K562 (cell line): ENCODE measurements around the gene SDS. TPM values are rescaled to one million over a fixed set of nuclear protein-coding genes. Genes with fewer than 3 reads are reported as not detected.
A peak's percentile ranks its signal among the peaks of the same experiment; 100 is the strongest.

ENCODE experiments used
- CREB1 ChIP-seq, 2 experiments: sonication (generic) in 1 of 2; formaldehyde crosslinking in 1 of 2; IDR thresholded peaks; 2 replicates each; pipeline versions ENCODE4 v1.6.1 to v1.8.0; 2012 to 2022; ENCODE audit warnings: inconsistent platforms in 1 of 2, mild to moderate bottlenecking in 1 of 2, missing genetic modification reagents in 1 of 2, moderate library complexity in 1 of 2
- CREB3L1 ChIP-seq: fragments of 450-650 bp; IDR thresholded peaks from 2 replicates; pipeline ENCODE4 v1.6.1; 2014; ENCODE audit warnings: low read depth, mild to moderate bottlenecking, moderate library complexity, borderline replicate concordance
- GTF2E2 ChIP-seq: fragments of 200-800 bp; sonication (Bioruptor generic); IDR thresholded peaks from 2 replicates; pipeline ENCODE4 v1.6.1; 2016; ENCODE audit warnings: missing genetic modification characterization, missing compliant biosample characterization
- KDM1A ChIP-seq, 2 experiments: fragments of 450-650 bp; IDR thresholded peaks; 2 replicates each; pipeline ENCODE4 v1.6.1; 2016; ENCODE audit warnings: mild to moderate bottlenecking in 2 of 2
- NCOA1 ChIP-seq: fragments of 450-650 bp; IDR thresholded peaks from 2 replicates; pipeline ENCODE4 v1.6.1; 2016; ENCODE audit warnings: low read depth
- POLR2H ChIP-seq: IDR thresholded peaks from 2 replicates; pipeline ENCODE4 v1.6.1; 2016; ENCODE audit warnings: missing genetic modification characterization, low read depth, mild to moderate bottlenecking, control low read depth, missing compliant biosample characterization, moderate library complexity
- PTRF ChIP-seq: fragments of 450-650 bp; IDR thresholded peaks from 2 replicates; pipeline ENCODE4 v1.6.1; 2016; ENCODE audit warnings: mild to moderate bottlenecking, missing genetic modification characterization, missing compliant biosample characterization
- RCOR1 ChIP-seq, 2 experiments: IDR thresholded peaks; 2 replicates each; pipeline ENCODE4 v1.6.1; 2012; ENCODE audit warnings: low read depth in 2 of 2, low read length in 2 of 2, borderline replicate concordance in 1 of 2, improper control_type of control experiment in 1 of 2
- RNF2 ChIP-seq: sonication (generic); IDR thresholded peaks from 2 replicates; pipeline ENCODE4 v1.6.1; 2016
- SIN3A ChIP-seq, 2 experiments: fragments of 150-350 bp in 1 of 2; IDR thresholded peaks; 2 replicates each; pipeline ENCODE4 v1.6.1; 2011 to 2016; ENCODE audit warnings: borderline replicate concordance in 2 of 2, low read depth in 2 of 2, low read length in 2 of 2, mild to moderate bottlenecking in 2 of 2, moderate library complexity in 2 of 2; ENCODE audit not compliant: control insufficient read depth in 1 of 2
- SMAD1 ChIP-seq: fragments of 150-350 bp; IDR thresholded peaks from 2 replicates; pipeline ENCODE4 v1.6.1; 2014; ENCODE audit warnings: low read length, low read depth; ENCODE audit not compliant: partially characterized antibody
- XRCC4 ChIP-seq: IDR thresholded peaks from one replicate; pipeline ENCODE4 v1.6.1; 2011; ENCODE audit not compliant: insufficient read depth, insufficient read length; ENCODE audit errors: extremely low read depth
- ZFP91 ChIP-seq: sonication (generic); formaldehyde crosslinking; IDR thresholded peaks from 2 replicates; pipeline ENCODE4 v1.8.0; 2022; ENCODE audit warnings: mild to moderate bottlenecking, missing genetic modification reagents
- ZNF3 ChIP-seq: fragments of 250-450 bp; sonication (Bioruptor Pico); IDR thresholded peaks from 2 replicates; pipeline ENCODE4 v1.5.0; 2021; ENCODE audit warnings: mild to moderate bottlenecking, moderate library complexity
- ZNF354B ChIP-seq: fragments of 250-450 bp; sonication (Bioruptor Pico); IDR thresholded peaks from 2 replicates; pipeline ENCODE4 v1.4.0; 2020
- ZNF444 ChIP-seq: fragments of 250-450 bp; sonication (Bioruptor Pico); IDR thresholded peaks from 2 replicates; pipeline ENCODE4 v1.4.0; 2020; ENCODE audit warnings: mild to moderate bottlenecking, moderate library complexity
- polyA plus RNA-seq, 8 experiments: library from polyadenylated mRNA; depleted of rRNA in 4 of 8; stranded (reverse) in 5 of 8; unstranded in 3 of 8; fragments of >200 nt; fragmentation: Nextera tagmentation in 2 of 8; fragmentation: Illumina TruSeq in 1 of 8; extraction: Ambion mirVana in 2 of 8; extraction: Trizol in 1 of 8; gene quantifications; 2 replicates each; pipeline versions ENCODE4 v1.2.1 to v1.2.3, GENCODE V29; 2011 to 2014; ENCODE audit warnings: inconsistent platforms in 1 of 8, missing spikeins in 1 of 8
- total RNA-seq, 7 experiments: library from RNA; depleted of rRNA in 6 of 7; stranded (reverse); fragments of >200 nt in 6 of 7; fragmentation: Illumina TruSeq in 2 of 7; extraction: Trizol in 2 of 7; gene quantifications; 2 replicates each; pipeline versions ENCODE4 v1.2.1 to v1.2.3, GENCODE V29; 2011 to 2021; ENCODE audit warnings: low replicate concordance in 1 of 7
- TF ChIP-seq, protein P1 (sequence below): fragments of 250-450 bp; sonication (Bioruptor Pico); IDR thresholded peaks from 2 replicates; pipeline ENCODE4 v1.5.0; 2020; ENCODE audit warnings: mild to moderate bottlenecking, borderline replicate concordance
- TF ChIP-seq, protein P2 (sequence below): fragments of 450-650 bp; IDR thresholded peaks from 2 replicates; pipeline ENCODE4 v1.6.1; 2017; ENCODE audit warnings: antibody characterized with exemption

The SDS gene
- total and polyA plus RNA-seq, 9 of the 15 experiments (the other 6 are each of a cell fraction or from before 2014, with no cell fraction given), result 0.07 to 1.1 (median 0.12) TPM; not detected in 1

- TF ChIP-seq, protein P1, sequence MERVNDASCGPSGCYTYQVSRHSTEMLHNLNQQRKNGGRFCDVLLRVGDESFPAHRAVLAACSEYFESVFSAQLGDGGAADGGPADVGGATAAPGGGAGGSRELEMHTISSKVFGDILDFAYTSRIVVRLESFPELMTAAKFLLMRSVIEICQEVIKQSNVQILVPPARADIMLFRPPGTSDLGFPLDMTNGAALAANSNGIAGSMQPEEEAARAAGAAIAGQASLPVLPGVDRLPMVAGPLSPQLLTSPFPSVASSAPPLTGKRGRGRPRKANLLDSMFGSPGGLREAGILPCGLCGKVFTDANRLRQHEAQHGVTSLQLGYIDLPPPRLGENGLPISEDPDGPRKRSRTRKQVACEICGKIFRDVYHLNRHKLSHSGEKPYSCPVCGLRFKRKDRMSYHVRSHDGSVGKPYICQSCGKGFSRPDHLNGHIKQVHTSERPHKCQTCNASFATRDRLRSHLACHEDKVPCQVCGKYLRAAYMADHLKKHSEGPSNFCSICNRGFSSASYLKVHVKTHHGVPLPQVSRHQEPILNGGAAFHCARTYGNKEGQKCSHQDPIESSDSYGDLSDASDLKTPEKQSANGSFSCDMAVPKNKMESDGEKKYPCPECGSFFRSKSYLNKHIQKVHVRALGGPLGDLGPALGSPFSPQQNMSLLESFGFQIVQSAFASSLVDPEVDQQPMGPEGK (CRISPR knock-in tag), result no peak
- TF ChIP-seq ZNF354B (CRISPR knock-in tag) (no peak), KDM1A (IDR thresholded peaks at IDR 0.05) (peak in 1 of 2 experiments; percentile 54; a peak in 1 of 4 replicates), PTRF (tag) (no peak), XRCC4 (no peak), GTF2E2 (tag) (no peak), RCOR1 (IDR thresholded peaks at IDR 0.05; ENCODE audit: borderline replicate concordance in 1 of 2, low read depth in 2 of 2, low read length in 2 of 2) (no peak), NCOA1 (no peak), SIN3A (IDR thresholded peaks at IDR 0.05; ENCODE audit: borderline replicate concordance in 2 of 2, control insufficient read depth in 1 of 2, low read depth in 2 of 2, low read length in 2 of 2) (peak; percentile 27 to 96; a peak in 3 of 4 replicates), CREB1 (IDR thresholded peaks at IDR 0.05) (peak; percentile 83; the same call in 1 of the 2 replicates), CREB1 (CRISPR knock-in tag; IDR thresholded peaks at IDR 0.05) (peak; percentile 83), ZNF444 (CRISPR knock-in tag) (no peak), RNF2 (no peak), ZNF3 (CRISPR knock-in tag) (no peak), SMAD1 (no peak), CREB3L1 (peak; percentile 26; the same call in 1 of the 2 replicates), POLR2H (tag) (no peak), ZFP91 (peak; percentile 75; the same call in 1 of the 2 replicates)
- TF ChIP-seq, protein P2, sequence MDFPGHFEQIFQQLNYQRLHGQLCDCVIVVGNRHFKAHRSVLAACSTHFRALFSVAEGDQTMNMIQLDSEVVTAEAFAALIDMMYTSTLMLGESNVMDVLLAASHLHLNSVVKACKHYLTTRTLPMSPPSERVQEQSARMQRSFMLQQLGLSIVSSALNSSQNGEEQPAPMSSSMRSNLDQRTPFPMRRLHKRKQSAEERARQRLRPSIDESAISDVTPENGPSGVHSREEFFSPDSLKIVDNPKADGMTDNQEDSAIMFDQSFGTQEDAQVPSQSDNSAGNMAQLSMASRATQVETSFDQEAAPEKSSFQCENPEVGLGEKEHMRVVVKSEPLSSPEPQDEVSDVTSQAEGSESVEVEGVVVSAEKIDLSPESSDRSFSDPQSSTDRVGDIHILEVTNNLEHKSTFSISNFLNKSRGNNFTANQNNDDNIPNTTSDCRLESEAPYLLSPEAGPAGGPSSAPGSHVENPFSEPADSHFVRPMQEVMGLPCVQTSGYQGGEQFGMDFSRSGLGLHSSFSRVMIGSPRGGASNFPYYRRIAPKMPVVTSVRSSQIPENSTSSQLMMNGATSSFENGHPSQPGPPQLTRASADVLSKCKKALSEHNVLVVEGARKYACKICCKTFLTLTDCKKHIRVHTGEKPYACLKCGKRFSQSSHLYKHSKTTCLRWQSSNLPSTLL, result no peak
Measured at GRCh38 chr12:113358381-113359132, 45.1 kb downstream of the SDS start, which contains the start of gene PLBD2 (continued).
